HG03159 (cell line): Measurements from ENCODE around the gene FKRP.
"Not testable (repeated sequence)": the region's sequence is repeated elsewhere in the genome, so short reads cannot be mapped to it uniquely, and the experiment has no call there.

Source experiments
- ATAC-seq: cut with Tn5 transposase; IDR thresholded peaks from one replicate; pipeline ENCODE4 v1.9.1; 2021; ENCODE audit warnings: mild to moderate bottlenecking, moderate library complexity; ENCODE audit not compliant: unreplicated experiment

The FKRP gene

DNA sequence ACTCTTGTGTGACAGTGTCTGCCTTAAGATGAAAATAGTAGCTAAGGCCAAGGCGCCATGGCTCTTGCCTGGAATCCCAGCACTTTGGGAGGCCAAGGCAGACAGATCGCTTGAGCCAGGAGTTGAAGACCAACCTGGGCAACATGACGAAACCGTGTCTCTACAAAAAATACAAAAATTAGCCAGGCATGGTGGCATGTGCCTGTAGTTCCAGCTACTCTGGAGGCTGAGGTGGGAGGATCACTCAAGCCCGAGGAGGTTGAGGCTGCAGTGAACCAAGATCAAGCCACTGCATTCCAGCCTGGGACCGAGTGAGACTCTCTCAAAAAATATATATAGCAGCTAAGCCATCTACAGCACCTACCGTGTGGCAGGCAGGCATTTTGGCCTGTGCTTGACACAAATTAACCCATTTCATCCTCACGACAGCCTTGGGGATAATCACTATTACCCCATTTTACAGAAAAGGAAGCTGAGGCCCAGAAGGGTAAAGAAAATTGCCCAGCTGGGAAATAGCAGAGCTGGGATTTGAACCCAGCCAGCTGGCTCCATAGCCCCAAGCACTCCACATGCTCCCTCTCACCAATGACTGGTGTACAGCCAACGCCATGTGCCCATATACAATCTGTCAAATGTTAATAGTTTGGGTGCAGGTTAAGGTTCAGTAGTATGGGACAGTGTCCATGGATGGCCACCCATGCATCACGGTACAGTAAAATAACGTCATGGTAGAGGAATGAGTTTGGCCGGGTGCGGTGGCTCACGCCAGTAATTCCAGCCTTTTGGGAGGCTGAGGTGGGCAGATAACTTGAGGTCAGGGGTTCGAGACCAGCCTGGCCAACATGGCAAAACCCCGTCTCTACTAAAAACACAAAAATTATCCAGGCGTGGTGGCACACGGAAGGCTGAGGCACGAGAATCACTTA lies 39.5 kb downstream of the FKRP start:
- no peak for ATAC-seq

DNA sequence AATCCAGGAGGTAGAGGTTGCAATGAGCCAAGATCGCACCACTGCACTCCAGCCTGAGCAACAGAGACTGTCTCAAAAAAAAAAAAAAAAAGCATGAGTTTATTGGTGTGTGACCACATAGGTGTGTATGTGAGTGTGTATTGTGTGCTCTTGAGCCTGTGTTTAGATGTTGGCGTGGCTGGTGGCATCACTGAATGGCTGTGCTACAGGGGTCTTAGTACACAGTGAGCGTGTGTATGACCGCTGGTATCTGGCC lies 40.1 kb downstream of the FKRP start:
- no peak for ATAC-seq

DNA sequence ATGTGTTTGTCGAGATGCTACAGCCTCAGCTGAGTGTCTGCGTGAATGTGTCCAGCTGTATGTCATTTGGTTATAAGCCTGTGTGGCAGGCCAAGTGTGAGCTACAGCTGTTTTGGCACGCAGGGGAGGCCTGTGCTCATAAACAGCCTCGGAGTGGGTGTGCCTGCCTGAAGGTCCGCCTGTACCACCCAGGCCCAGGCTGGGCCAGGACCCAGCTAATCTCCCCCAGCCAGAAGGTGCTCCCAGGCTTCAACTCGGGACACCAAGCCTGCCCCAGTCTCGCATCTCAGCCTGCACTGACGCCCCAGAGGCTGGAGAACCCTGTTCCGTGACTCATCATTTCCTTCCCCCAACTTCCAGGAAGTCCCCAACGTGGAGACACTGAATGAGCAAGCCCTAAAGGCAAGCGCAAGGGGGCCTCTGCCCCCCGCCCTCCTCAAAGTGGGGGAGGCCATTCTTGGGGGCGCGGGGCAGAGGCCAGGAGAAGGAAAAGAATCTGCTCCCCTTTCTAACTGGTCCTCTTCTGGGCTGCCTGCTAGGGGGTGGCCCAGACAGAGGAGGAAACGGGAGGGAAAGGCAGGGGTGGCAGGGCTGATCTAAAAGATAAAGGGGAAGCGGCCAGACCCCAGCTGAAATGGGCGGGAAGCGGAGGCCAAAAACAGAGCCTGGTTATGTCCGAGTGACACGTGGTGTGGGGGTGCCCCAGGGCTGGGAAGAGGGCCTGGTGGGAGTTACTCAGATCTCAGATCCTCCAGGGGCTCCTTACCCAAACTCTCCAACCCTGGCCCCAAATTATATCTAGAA lies 40.6 kb downstream of the FKRP start:
- ATAC-seq, result no peak

DNA sequence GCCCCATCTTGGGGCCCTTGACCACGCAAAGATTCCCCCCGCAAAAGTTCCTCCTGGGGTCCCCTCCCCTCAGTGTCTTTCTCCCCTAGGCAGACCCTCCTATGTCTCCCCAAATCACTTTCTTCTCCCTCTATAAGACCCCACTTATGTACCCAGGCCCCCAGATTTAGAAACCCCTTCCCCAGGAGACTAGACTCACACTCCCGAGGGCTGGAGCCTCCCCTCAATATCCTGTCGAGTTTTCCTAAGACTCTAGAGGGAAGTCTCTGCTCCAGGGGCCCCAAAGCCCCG lies 41.1 kb downstream of the FKRP start:
- ATAC-seq, result no peak

DNA sequence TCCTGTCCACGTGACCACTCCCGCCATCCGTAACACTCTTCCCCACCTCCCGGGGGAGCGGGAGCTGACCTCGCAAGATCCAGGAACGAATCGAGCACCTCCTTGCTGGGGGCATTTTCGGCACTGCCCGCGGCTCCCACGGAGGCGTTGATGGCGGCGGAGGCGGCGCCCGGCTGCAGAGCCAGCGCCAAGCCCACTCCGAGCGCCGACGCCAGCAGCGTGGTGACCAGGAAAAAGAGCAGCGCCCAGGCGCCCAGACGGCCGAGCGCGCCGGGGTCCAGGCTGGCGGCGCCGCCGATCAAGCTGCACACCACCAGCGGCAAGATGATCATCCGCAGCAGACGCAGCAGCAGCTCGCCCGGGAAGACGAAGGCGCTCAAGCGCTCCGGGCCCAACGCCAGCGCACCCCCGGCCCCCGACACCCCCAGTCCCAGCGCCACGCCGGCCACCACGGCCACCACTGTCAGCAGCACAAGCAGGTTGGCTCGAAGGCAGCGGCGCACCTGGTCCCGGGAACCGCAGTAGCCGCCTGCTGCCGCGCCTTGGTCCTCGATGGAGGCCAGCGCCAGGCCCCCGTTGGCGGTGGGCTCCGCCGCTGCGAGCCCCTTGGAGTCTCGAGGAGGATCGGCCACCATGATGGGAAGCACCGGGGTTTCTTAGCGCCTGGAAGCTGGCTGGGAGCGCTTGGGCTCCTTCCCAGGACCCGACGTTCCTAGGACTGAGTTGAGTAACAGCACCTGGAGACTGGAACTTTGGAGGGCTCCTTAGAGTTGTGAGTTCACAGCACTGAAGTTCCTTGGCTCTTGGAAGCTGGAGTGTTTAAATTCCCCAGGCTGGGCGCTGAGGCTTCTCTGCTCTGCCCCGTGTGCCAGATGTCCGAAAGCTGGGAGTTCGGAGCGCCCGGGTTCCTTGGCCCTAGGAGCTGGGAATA lies 41.7 kb downstream of the FKRP start:
- no peak for ATAC-seq

DNA sequence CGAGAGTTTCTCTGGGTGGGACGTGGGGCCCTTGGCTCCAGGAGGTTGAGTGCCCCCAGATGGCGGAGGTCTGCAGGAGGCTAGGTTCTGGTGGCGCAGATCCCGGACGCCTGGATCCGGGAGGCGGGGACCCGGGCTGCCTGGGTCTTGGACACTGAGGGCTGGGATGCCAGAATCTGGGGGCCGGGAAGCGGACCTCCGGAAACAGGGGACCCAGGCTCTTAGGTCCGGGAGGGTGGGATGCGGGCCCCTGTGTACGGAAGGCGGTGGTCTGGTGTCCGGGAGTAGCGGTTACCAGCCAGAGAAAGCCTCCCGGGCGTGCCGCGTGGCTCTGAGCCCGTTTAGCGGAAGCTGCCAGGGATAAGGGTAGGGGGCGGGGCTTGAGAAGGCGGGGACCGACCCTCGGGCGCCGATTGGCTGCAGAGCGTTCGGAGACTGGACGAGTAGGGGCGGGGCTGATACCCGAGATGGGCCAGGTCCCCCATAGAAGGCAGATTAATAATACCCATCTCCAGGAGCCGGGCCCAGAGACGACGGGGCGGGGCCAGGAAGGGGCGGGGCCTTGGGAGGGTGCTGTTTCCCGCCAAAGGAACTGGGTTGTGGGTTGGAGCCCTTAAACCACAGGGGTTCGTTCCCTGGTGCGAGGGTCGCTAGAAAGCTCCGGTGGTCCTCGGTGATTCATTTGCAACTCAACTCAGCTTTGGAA lies 42.6 kb downstream of the FKRP start, which contains the start of gene SLC1A5:
SLC1A5 (minus strand) TSS at position 333 of the 706 bp plus-strand sequence. CDS start 629 bp downstream, outside the sequence.
- ATAC-seq, result peak; percentile 69

DNA sequence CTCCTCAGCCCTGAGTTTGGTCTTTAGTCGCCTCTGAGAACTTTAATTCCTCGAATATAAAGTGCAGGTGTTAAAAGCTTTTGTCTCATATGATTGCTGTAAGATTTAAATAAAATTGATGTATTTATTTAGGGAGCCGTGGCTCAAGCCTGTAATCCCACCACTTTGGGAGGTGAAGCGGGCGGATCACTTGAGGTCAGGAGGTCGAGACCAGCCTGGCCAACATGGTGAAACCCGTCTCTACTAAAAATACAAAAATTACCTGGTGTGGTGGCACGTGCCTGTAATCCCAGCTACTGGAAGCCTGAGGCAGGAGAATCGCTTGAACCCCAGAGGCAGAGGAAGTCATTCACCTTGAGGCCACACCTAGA lies 43.1 kb downstream of the FKRP start:
- ATAC-seq, result no peak

DNA sequence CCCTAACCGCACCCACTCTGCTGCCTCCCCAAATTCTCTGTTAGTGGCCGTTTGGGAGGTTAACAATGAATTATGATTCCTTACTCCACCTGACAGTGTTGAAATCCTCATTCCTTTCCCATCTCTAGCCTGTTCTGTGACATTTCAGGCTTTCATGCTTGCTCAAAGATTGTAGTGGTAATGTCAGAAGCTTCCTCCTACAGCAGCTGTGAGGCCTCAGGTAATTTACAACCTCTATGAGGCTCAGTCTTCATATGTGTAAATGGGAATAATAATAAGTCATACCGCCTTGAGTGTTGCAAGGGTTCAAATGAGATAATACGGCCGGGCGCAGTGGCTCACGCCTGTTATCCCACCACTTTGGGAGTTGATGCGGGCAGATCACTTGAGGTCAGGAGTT lies 43.5 kb downstream of the FKRP start:
- ATAC-seq, result no peak

DNA sequence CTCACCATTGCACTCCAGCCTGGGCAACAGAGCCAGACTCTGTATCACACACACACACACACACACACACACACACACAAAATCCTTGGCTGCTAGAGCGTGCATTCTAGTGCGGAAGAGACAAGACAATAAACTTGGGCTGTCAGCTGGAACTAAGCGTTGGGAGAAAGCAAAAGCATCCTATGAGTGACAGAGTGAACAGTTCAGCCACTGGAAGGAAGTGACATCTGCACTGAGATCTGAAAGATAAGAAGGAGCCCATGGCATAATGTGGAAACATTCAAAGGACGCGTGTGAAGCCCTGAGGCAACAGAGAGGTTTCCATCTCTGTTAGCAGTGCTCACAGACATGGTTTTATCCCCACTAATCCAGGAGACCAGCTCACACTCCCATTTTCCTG lies 46.1 kb downstream of the FKRP start:
- no peak for ATAC-seq

DNA sequence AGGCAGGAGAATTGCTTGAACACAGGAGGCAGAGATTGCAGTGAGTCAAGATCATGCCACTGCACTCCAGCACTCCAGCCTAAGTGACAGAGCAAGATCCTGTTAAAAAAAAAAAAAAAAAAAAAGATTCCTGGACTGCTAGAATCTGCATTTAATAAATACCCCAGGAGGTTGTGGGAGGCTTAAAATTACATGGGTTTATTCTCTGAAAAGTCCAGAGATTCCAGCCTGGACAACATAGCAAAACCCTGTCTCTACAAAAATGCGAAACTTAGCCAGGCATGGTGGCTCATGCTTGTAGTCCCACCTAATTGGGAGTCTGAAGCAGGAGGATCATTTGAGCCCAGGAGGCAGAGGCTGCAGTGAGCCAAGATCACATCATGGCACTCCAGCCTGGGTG lies 52.0 kb downstream of the FKRP start:
- ATAC-seq, result no peak

DNA sequence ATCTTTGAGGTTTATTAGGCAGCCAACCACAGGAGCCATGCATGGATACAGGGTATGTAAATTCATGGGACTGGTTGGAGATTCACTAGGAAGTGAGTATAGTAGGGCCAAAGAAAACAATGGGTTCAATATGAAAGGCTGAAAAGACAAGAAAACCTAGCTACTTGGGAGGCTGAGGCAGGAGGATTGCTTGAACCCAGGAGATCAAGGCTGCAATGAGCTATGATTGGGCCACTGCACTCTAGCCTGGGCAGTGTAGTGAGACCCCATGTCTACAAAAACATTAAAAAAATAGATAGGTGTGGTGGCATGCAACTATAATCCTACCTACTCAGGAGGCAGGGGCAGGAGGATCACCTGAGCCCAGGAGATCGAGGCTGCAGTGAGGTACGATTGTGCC lies 52.9 kb downstream of the FKRP start:
- ATAC-seq, result no peak

DNA sequence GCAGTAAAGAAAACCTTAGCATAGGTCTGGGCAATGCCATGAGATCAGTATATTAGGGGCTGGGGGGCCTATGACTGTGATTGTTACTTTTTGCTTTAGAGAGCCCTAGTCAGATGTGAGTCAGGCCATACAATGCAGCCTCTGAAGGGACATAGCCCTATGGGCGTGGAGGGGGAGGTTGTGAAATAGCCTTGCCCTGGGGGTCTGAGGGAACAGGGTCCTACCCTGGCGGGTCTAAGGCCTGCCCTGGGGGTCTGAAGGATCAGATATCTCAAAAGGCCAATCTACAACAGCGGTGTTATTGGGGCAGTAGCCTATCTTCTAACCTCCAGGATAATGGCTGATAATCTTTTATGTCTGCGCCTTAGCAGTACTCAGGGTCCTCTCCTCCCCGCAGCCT lies 56.3 kb downstream of the FKRP start:
- no peak for ATAC-seq

DNA sequence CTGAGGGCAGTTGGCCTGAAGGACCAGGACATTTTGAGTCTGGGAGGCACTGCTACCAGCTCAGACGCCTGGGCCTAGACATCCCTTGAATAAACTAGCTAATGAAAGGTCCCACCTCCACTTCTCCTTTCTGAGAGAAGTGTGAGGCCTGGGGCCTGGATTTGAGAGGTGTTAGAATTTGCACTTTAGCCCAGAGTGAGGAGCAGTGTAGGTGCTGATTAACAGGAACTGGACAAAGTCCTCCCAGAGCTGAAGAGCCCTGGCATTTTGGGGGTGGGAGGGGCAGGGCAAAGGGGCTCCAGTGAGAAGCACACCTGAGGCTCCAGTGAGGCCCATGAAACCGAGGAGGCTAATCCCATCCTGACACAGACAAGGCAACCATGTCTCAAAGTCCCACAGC lies 57.7 kb downstream of the FKRP start:
- no peak for ATAC-seq

DNA sequence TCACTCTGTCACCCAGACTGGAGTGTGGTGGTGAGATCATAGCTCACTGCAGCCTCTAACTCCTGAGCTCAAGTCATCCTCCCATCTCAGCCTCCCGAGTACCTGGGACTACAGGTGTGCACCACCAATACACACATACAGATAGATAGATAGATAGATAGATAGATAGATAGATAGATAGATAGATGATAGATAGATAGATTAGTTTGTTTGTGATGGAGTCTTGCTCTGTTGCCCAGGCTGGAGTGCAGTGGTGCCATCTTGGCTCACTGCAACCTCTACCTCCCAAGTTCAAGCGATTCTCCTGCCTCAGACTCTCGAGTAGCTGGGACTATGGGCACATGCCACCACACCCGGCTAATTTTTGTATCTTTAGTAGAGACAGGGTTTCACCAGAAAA lies 58.6 kb downstream of the FKRP start:
- not testable (repeated sequence) for ATAC-seq

DNA sequence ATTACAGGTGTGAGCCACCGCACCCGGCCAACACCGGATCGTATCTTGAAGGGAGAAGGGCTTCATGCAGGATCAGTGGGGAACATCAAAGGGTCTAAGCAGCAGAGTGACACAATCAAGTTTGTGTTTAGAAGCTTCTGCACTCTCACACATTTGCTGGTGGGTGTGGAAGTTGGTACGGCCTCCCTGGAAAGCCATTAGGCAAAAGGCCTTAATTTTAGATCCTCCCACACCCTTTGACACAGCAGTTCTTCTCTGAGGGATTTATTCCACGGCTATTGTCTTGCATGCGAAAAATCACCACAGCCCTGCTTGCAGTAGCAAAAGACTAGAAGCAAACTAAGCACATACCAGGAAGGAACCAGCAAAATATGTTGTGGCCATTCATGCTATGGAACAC lies 60.8 kb downstream of the FKRP start:
- no peak for ATAC-seq
